ENCODE measurements around the gene ALDH1L1. TPM values are rescaled to one million over a fixed set of nuclear protein-coding genes. Genes with fewer than 3 reads are reported as not detected.

ALDH1L1 gene
- total and polyA plus RNA-seq, 2 experiments from 2014 or later: 1.0 to 1.3 TPM

- H3K27ac ChIP-seq (ENCODE audit: low read depth): no peak overlapping the region
- no peaks in the 10 kb centered on the region for H3K9me2 ChIP-seq (ENCODE audit: insufficient read depth)
- H3K4me1 Mint-ChIP-seq: no peaks in the 10 kb centered on the region; the same call in 2 of the 3 replicates
- no peaks in the 10 kb centered on the region for H3K4me1 ChIP-seq (ENCODE audit: insufficient read depth)
- H3K4me2 ChIP-seq: no peak overlapping the region
- peaks cover 45% of the 10 kb centered on the region for H3K9me3 Mint-ChIP-seq
- no peaks in the 10 kb centered on the region for H3K27me3 ChIP-seq (ENCODE audit: insufficient read depth)
- no peaks in the 10 kb centered on the region for H3F3A ChIP-seq (replicated peaks; ENCODE audit: low read depth)
- H4K20me1 ChIP-seq (replicated peaks; ENCODE audit: insufficient read depth): no peaks in the 10 kb centered on the region
- TF ChIP-seq CREB1 (CRISPR knock-in tag; IDR thresholded peaks at IDR 0.05; ENCODE audit: low read depth): no peak
- TF ChIP-seq JUNB (IDR thresholded peaks at IDR 0.05; ENCODE audit: unreplicated experiment): no peak
- no peak for TF ChIP-seq ETS1 (IDR thresholded peaks at IDR 0.05)
- TF ChIP-seq REST (IDR thresholded peaks at IDR 0.05; ENCODE audit: unreplicated experiment): no peak
- TF ChIP-seq STAT1 (IDR thresholded peaks at IDR 0.05; ENCODE audit: unreplicated experiment): no peak
- TF ChIP-seq POLR2AphosphoS5 (IDR thresholded peaks at IDR 0.05; ENCODE audit: low read depth): no peak
- TF ChIP-seq ZNF462 (CRISPR knock-in tag; IDR thresholded peaks at IDR 0.05): no peak
- TF ChIP-seq ZNF114 (CRISPR knock-in tag; IDR thresholded peaks at IDR 0.05): no peak
- TF ChIP-seq EZH2 (IDR thresholded peaks at IDR 0.05; ENCODE audit: low read depth, unreplicated experiment): no peak
- TF ChIP-seq ZNF331 (CRISPR knock-in tag; IDR thresholded peaks at IDR 0.05; ENCODE audit: low read depth): no peak
- H3K4me3 ChIP-seq: no peak overlapping the region
- ATAC-seq: no peak
- no peak for DNase-seq (ENCODE audit: low spot score)
- H3K36me3 ChIP-seq (ENCODE audit: insufficient read depth): no peaks in the 10 kb centered on the region; the same call in 1 of the 2 replicates
- no peaks in the 10 kb centered on the region for H3K79me2 ChIP-seq (replicated peaks; ENCODE audit: insufficient read depth)
- H3K27me3 Mint-ChIP-seq (ENCODE audit: insufficient read depth, low read depth, poor library complexity): no peaks in the 10 kb centered on the region
- no peak overlapping the region for H2AFZ ChIP-seq
- H3K36me3 Mint-ChIP-seq (ENCODE audit: low read depth): peaks cover 23% of the 10 kb centered on the region
- no peak overlapping the region for H3K27ac Mint-ChIP-seq
- no peak overlapping the region for H3K4me3 Mint-ChIP-seq
Observed at GRCh38 chr3:126098391-126098858, 82.0 kb downstream of the ALDH1L1 start.
